Loucy (cell line): ENCODE results near the gene SEM1.
A peak's percentile ranks its signal among the peaks of the same experiment; 100 is the strongest.
"Not testable (repeated sequence)": the region's sequence is repeated elsewhere in the genome, so short reads cannot be mapped to it uniquely, and the experiment has no call there.

Experiments
- H2AFZ ChIP-seq: fragments of 200-600 bp; sonication (generic); 2 replicates; pipeline ENCODE4 v1.6.0; 2016; ENCODE audit warnings: antibody characterized with exemption, mild to moderate bottlenecking, low read length, moderate library complexity
- H3F3A ChIP-seq: fragments of 200-600 bp; 2 replicates; pipeline ENCODE4 v1.6.0; 2016; ENCODE audit warnings: antibody characterized with exemption, low read depth, mild to moderate bottlenecking
- H3K27me3 ChIP-seq: fragments of 200-600 bp; sonication (generic); 2 replicates; pipeline ENCODE4 v1.6.1; 2014; ENCODE audit warnings: low read length, mild to moderate bottlenecking; ENCODE audit not compliant: insufficient read depth, poor library complexity, severe bottlenecking
- H3K36me3 ChIP-seq: fragments of 200-600 bp; sonication (generic); 2 replicates; pipeline ENCODE4 v1.6.1; 2016; ENCODE audit warnings: low read length; ENCODE audit not compliant: insufficient read depth
- H3K4me1 ChIP-seq: fragments of 200-600 bp; sonication (generic); 2 replicates; pipeline ENCODE4 v1.5.1; 2014; ENCODE audit warnings: low read length, mild to moderate bottlenecking; ENCODE audit not compliant: insufficient read depth, poor library complexity, severe bottlenecking
- H3K4me2 ChIP-seq: fragments of 200-600 bp; sonication (generic); 2 replicates; pipeline ENCODE4 v1.6.0; 2014; ENCODE audit warnings: antibody characterized with exemption, low read length, low read depth, mild to moderate bottlenecking; ENCODE audit not compliant: poor library complexity, severe bottlenecking
- H3K4me3 ChIP-seq: fragments of 200-600 bp; sonication (generic); 2 replicates; pipeline ENCODE4 v1.5.1; 2014; ENCODE audit warnings: low read length, mild to moderate bottlenecking, mixed read lengths; ENCODE audit not compliant: poor library complexity, severe bottlenecking
- H3K79me2 ChIP-seq: fragments of 200-600 bp; sonication (generic); 2 replicates; pipeline ENCODE4 v1.6.1; 2014; ENCODE audit warnings: low read length; ENCODE audit not compliant: insufficient read depth
- H3K9ac ChIP-seq: fragments of 200-600 bp; sonication (generic); 2 replicates; pipeline ENCODE4 v1.6.0; 2014; ENCODE audit warnings: mild to moderate bottlenecking, low read depth, low read length, moderate library complexity; ENCODE audit not compliant: poor library complexity, severe bottlenecking
- H3K9me2 ChIP-seq: fragments of 200-600 bp; sonication (generic); replicated peaks from 2 replicates; pipeline ENCODE4 v1.6.1; 2016; ENCODE audit warnings: low read depth, low read length, mixed read lengths
- H3K9me3 ChIP-seq: fragments of 200-600 bp; sonication (generic); 2 replicates; pipeline ENCODE4 v1.6.1; 2014; ENCODE audit warnings: mild to moderate bottlenecking, antibody characterized with exemption, low read length, low read depth; ENCODE audit not compliant: insufficient read depth
- H4K20me1 ChIP-seq: fragments of 200-600 bp; sonication (generic); 2 replicates; pipeline ENCODE4 v1.6.0; 2014; ENCODE audit warnings: antibody characterized with exemption, low read length, mild to moderate bottlenecking; ENCODE audit not compliant: insufficient read depth, poor library complexity, severe bottlenecking
- EZH2phosphoT487 ChIP-seq: fragments of 200-600 bp; IDR thresholded peaks from 2 replicates; pipeline ENCODE4 v1.6.1; 2018; ENCODE audit warnings: antibody characterized with exemption, mild to moderate bottlenecking, moderate library complexity, borderline replicate concordance
- TF ChIP-seq, protein P1 (sequence below): fragments of 200-600 bp; sonication (generic); conservative IDR thresholded peaks from 2 replicates; pipeline ENCODE4 v1.5.1; 2014; ENCODE audit warnings: mild to moderate bottlenecking, antibody characterized with exemption, low read length

SEM1 gene

DNA sequence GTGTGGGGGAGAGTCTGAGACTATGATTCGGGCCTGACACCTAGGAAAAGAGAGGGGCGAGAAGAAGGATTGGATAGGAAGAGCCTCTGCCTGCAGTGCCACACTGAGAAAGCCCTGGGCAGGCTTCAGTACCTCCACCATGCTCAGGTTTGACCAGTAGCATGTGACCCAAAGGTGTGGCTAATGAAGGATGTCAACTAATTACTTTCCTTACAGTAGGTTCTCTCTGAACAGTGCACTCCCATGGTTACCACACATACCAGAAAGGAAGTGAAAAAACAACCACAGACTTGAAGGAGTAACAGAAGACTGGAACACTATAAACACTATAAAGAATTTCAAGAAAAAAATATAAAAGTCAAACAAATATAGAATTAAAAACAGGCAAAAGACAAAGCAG is 46.2 kb downstream of the SEM1 start:
- H4K20me1 ChIP-seq: no peaks in the 10 kb centered on the region
- H3K9me3 ChIP-seq: no peaks in the 10 kb centered on the region
- H3F3A ChIP-seq: no peaks in the 10 kb centered on the region
- peak overlapping the region; percentile 34 for H3K4me3 ChIP-seq
- peaks cover 19% of the 10 kb centered on the region for H3K4me1 ChIP-seq
- peak overlapping the region; percentile 58; the same call in 1 of the 2 replicates for H2AFZ ChIP-seq
- no peaks in the 10 kb centered on the region for H3K27me3 ChIP-seq
- H3K9ac ChIP-seq: peak overlapping the region; percentile 19
- no peaks in the 10 kb centered on the region for H3K9me2 ChIP-seq
- H3K36me3 ChIP-seq: no peaks in the 10 kb centered on the region
- TF ChIP-seq, protein P1, sequence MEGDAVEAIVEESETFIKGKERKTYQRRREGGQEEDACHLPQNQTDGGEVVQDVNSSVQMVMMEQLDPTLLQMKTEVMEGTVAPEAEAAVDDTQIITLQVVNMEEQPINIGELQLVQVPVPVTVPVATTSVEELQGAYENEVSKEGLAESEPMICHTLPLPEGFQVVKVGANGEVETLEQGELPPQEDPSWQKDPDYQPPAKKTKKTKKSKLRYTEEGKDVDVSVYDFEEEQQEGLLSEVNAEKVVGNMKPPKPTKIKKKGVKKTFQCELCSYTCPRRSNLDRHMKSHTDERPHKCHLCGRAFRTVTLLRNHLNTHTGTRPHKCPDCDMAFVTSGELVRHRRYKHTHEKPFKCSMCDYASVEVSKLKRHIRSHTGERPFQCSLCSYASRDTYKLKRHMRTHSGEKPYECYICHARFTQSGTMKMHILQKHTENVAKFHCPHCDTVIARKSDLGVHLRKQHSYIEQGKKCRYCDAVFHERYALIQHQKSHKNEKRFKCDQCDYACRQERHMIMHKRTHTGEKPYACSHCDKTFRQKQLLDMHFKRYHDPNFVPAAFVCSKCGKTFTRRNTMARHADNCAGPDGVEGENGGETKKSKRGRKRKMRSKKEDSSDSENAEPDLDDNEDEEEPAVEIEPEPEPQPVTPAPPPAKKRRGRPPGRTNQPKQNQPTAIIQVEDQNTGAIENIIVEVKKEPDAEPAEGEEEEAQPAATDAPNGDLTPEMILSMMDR: no peak
- TF ChIP-seq EZH2phosphoT487: no peak
- no peaks in the 10 kb centered on the region for H3K79me2 ChIP-seq
- peak overlapping the region; percentile 37 for H3K4me2 ChIP-seq

- not testable (repeated sequence) for H3F3A ChIP-seq, H3K9me3 ChIP-seq, H3K27me3 ChIP-seq, H3K36me3 ChIP-seq, H3K4me2 ChIP-seq, H3K79me2 ChIP-seq, H3K4me3 ChIP-seq, H3K9me2 ChIP-seq, H4K20me1 ChIP-seq, H2AFZ ChIP-seq, H3K9ac ChIP-seq
- peaks cover 19% of the 10 kb centered on the region for H3K4me1 ChIP-seq
These were observed 47.5 kb downstream of the SEM1 start for GRCh38 chr7:96662151-96662550.

DNA sequence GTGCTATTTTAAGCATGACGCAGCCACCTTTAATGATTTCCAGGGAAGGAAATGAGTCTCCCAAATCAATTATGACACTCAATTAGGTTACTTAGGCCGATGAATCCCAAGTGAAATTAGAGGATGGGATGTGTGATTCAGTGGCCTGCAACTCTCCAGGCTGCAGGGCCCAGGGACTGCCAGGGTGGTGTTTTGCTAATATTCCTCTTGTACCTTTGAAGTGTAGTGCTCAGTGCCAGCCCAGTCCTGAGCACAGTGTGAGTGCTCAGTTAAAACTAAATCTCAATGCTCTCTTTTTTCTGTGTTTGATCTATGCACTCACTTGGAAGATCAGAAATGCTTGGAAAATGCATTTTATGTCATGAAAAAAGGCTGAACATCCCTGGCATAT is 51.6 kb downstream of the SEM1 start:
- TF ChIP-seq EZH2phosphoT487: no peak
- TF ChIP-seq, protein P1: no peak

GRCh38 chr7:96657347-96658021 is 52.2 kb downstream of the SEM1 start:
- Histone ChIP-seq H3K4me1 (no peaks in the 10 kb centered on the region), H3K79me2 (no peaks in the 10 kb centered on the region), H2AFZ (no peak overlapping the region), H3F3A (no peaks in the 10 kb centered on the region), H3K4me3 (no peak overlapping the region), H3K27me3 (no peaks in the 10 kb centered on the region), H4K20me1 (no peaks in the 10 kb centered on the region), H3K9me2 (no peaks in the 10 kb centered on the region), H3K9me3 (no peaks in the 10 kb centered on the region), H3K9ac (no peak overlapping the region), H3K4me2 (no peak overlapping the region), H3K36me3 (no peaks in the 10 kb centered on the region)
- TF ChIP-seq, protein P1: no peak
- TF ChIP-seq EZH2phosphoT487: no peak

More for the DNA sequence above, 51.6 kb downstream of the SEM1 start:
- Histone ChIP-seq H3K9ac (no peak overlapping the region), H3K79me2 (no peaks in the 10 kb centered on the region), H3K27me3 (no peaks in the 10 kb centered on the region), H3K36me3 (no peaks in the 10 kb centered on the region), H3K4me2 (no peak overlapping the region), H4K20me1 (no peaks in the 10 kb centered on the region), H3K4me3 (no peak overlapping the region), H3K9me2 (no peaks in the 10 kb centered on the region), H3K9me3 (no peaks in the 10 kb centered on the region), H2AFZ (no peak overlapping the region), H3K4me1 (peaks cover 4% of the 10 kb centered on the region), H3F3A (no peaks in the 10 kb centered on the region)
